ENCODE measurements around the gene PPP2R2B. TPM values are rescaled to one million over a fixed set of nuclear protein-coding genes. Genes with fewer than 3 reads are reported as not detected.

The PPP2R2B gene
- total and polyA plus RNA-seq, 2 of the 4 experiments (the other 2 are of a cell fraction), result not detected

GRCh38 chr5:146549615-146550014, 328.9 kb downstream of the PPP2R2B start:
- no peak overlapping the region for H2BK15ac ChIP-seq (ENCODE audit: low read depth, low read length)
- H3K27me3 ChIP-seq (ENCODE audit: control insufficient read depth, insufficient read depth, low read length), result no peaks in the 10 kb centered on the region
- no peaks in the 10 kb centered on the region for H4K20me1 ChIP-seq (ENCODE audit: insufficient read depth, low read length)
- H3K9ac ChIP-seq (ENCODE audit: low read depth, low read length), result no peak overlapping the region
- intact Hi-C loops (cut with micrococcal nuclease), result loop anchor here (10.0 kb wide), 1 partner anchor 1025 kb away; no protein-coding TSS in a partner anchor
- no peak overlapping the region for H3K56ac ChIP-seq (ENCODE audit: extremely low read depth, insufficient read depth, low read length)
- no peak overlapping the region for H2AFZ ChIP-seq (replicated peaks; ENCODE audit: low read length, poor library complexity)
- no peaks in the 10 kb centered on the region for H3K36me3 ChIP-seq (ENCODE audit: control insufficient read depth, insufficient read depth, low read length)
- H3K9me3 ChIP-seq (ENCODE audit: control insufficient read depth, insufficient read depth, low read length), result no peaks in the 10 kb centered on the region
- no peak overlapping the region for H4K5ac ChIP-seq (ENCODE audit: low read depth, low read length)
- dilution Hi-C loops (cut with HindIII; ENCODE audit: low sequenced_read_pairs, unreplicated experiment), result loop anchor here (25.0 kb wide), 1 partner anchor 413 kb away; no protein-coding TSS in a partner anchor
- CTCF ChIA-PET, result no interaction called here
- TF ChIP-seq POLR2A (IDR thresholded peaks at IDR 0.05; ENCODE audit: low read depth, low read length), result no peak
- no peak for TF ChIP-seq FOS (IDR thresholded peaks at IDR 0.05; ENCODE audit: low read depth, low read length)
- TF ChIP-seq ELK1 (IDR thresholded peaks at IDR 0.05; ENCODE audit: borderline replicate concordance, low read depth, low read length), result no peak
- TF ChIP-seq SMC3 (IDR thresholded peaks at IDR 0.05; ENCODE audit: low read depth, low read length), result no peak
- no peak for TF ChIP-seq MAFK (IDR thresholded peaks at IDR 0.05; ENCODE audit: low read depth, low read length)
- TF ChIP-seq RAD21 (IDR thresholded peaks at IDR 0.05; ENCODE audit: low read length), result no peak
- TF ChIP-seq BHLHE40 (IDR thresholded peaks at IDR 0.05; ENCODE audit: low read depth, low read length), result no peak
- no peak for TF ChIP-seq NFE2L2 (IDR thresholded peaks at IDR 0.05; ENCODE audit: low read depth, low read length)
- TF ChIP-seq, protein P1, sequence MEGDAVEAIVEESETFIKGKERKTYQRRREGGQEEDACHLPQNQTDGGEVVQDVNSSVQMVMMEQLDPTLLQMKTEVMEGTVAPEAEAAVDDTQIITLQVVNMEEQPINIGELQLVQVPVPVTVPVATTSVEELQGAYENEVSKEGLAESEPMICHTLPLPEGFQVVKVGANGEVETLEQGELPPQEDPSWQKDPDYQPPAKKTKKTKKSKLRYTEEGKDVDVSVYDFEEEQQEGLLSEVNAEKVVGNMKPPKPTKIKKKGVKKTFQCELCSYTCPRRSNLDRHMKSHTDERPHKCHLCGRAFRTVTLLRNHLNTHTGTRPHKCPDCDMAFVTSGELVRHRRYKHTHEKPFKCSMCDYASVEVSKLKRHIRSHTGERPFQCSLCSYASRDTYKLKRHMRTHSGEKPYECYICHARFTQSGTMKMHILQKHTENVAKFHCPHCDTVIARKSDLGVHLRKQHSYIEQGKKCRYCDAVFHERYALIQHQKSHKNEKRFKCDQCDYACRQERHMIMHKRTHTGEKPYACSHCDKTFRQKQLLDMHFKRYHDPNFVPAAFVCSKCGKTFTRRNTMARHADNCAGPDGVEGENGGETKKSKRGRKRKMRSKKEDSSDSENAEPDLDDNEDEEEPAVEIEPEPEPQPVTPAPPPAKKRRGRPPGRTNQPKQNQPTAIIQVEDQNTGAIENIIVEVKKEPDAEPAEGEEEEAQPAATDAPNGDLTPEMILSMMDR (conservative IDR thresholded peaks at IDR 0.05; ENCODE audit: low read depth, low read length), result no peak
- TF ChIP-seq CHD1 (IDR thresholded peaks at IDR 0.05; ENCODE audit: low read depth, low read length), result no peak
- no peak for TF ChIP-seq MXI1 (IDR thresholded peaks at IDR 0.05; ENCODE audit: borderline replicate concordance, low read depth, low read length)
- TF ChIP-seq, protein P2, sequence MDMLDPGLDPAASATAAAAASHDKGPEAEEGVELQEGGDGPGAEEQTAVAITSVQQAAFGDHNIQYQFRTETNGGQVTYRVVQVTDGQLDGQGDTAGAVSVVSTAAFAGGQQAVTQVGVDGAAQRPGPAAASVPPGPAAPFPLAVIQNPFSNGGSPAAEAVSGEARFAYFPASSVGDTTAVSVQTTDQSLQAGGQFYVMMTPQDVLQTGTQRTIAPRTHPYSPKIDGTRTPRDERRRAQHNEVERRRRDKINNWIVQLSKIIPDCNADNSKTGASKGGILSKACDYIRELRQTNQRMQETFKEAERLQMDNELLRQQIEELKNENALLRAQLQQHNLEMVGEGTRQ (IDR thresholded peaks at IDR 0.05; ENCODE audit: low read depth, low read length), result no peak
- TF ChIP-seq RCOR1 (IDR thresholded peaks at IDR 0.05; ENCODE audit: insufficient replicate concordance, low read length), result no peak
- no peak for TF ChIP-seq CEBPB (IDR thresholded peaks at IDR 0.05; ENCODE audit: low read depth, low read length)
- no peak for TF ChIP-seq RFX5 (IDR thresholded peaks at IDR 0.05; ENCODE audit: low read depth, low read length)
- no peak for TF ChIP-seq MAZ (IDR thresholded peaks at IDR 0.05; ENCODE audit: borderline replicate concordance, low read depth, low read length)
- no peak overlapping the region for H3K27ac ChIP-seq (ENCODE audit: insufficient read depth, low read length)
- DNase-seq (no peak), ATAC-seq (ENCODE audit: low read depth) (no peak)
- no peak overlapping the region for H2BK20ac ChIP-seq (ENCODE audit: low read depth, low read length)
- no peak overlapping the region for H2BK120ac ChIP-seq (ENCODE audit: low read depth, low read length)
- in situ Hi-C loops (cut with MboI; ENCODE audit: low sequenced_read_pairs), result loop anchor here (10.0 to 25.0 kb wide), 3 partner anchors 645 to 1038 kb away; no protein-coding TSS in a partner anchor
- no peak overlapping the region for H4K8ac ChIP-seq (ENCODE audit: low read depth in 2 of 2, low read length in 2 of 2)
- no peak overlapping the region for H3K23ac ChIP-seq (ENCODE audit: low read depth, low read length)
- H3K4me3 ChIP-seq (ENCODE audit: insufficient read depth, low read depth, low read length), result no peak overlapping the region
- POLR2A ChIA-PET (ENCODE audit: unreplicated experiment), result no interaction called here
- no peak overlapping the region for H3K18ac ChIP-seq (ENCODE audit: low read depth, low read length)
- H3K9me1 ChIP-seq (ENCODE audit: insufficient read depth, low read length), result no peaks in the 10 kb centered on the region
- H3K4ac ChIP-seq (ENCODE audit: low read depth, low read length), result no peak overlapping the region
- H3K79me1 ChIP-seq (ENCODE audit: low read depth in 1 of 2, low read length in 2 of 2), result no peaks in the 10 kb centered on the region
- H3K4me2 ChIP-seq (ENCODE audit: low read depth, low read length), result no peak overlapping the region
- H3K14ac ChIP-seq (replicated peaks; ENCODE audit: low read depth, low read length), result no peak overlapping the region
- H2AK5ac ChIP-seq (ENCODE audit: low read depth, low read length), result no peak overlapping the region
- no peaks in the 10 kb centered on the region for H3K4me1 ChIP-seq (ENCODE audit: control insufficient read depth, insufficient read depth, low read length)
- H2AK9ac ChIP-seq (replicated peaks; ENCODE audit: low read depth, low read length, poor library complexity), result no peak overlapping the region
- no peak overlapping the region for H2BK5ac ChIP-seq (ENCODE audit: low read depth, low read length, poor library complexity, severe bottlenecking)
- BruUV-seq (replicated peaks), result no TSS peak
- no peak overlapping the region for H4K91ac ChIP-seq (ENCODE audit: insufficient read depth, low read depth, low read length)
